H9 (cell line): ENCODE results near the gene FARP1. TPM values are rescaled to one million over a fixed set of nuclear protein-coding genes. Genes with fewer than 3 reads are reported as not detected.

Experiments
- DNase-seq: peaks from one replicate; pipeline ENCODE4 v3.0.0-alpha.2; 2017
- H2AFZ ChIP-seq: one replicate; pipeline ENCODE4 v1.6.1; 2013; ENCODE audit warnings: mild to moderate bottlenecking, low read length, control low read depth, moderate library complexity
- H2AK5ac ChIP-seq: 2 replicates; pipeline ENCODE4 v1.6.1; 2013; ENCODE audit warnings: low read length, control low read depth, mixed read lengths; ENCODE audit not compliant: insufficient read length
- H2BK120ac ChIP-seq: one replicate; pipeline ENCODE4 v1.6.1; 2013; ENCODE audit warnings: low read depth, mild to moderate bottlenecking, low read length, control low read depth, inconsistent platforms; ENCODE audit not compliant: poor library complexity, severe bottlenecking
- H2BK12ac ChIP-seq: 2 replicates; pipeline ENCODE4 v1.6.1; 2013; ENCODE audit warnings: low read length, control low read depth, mixed read lengths, low read depth; ENCODE audit not compliant: insufficient read length
- H2BK15ac ChIP-seq: 2 replicates; pipeline ENCODE4 v1.6.1; 2013; ENCODE audit warnings: low read depth, low read length, control low read depth
- H2BK20ac ChIP-seq: one replicate; pipeline ENCODE4 v1.6.1; 2013; ENCODE audit warnings: low read depth, mild to moderate bottlenecking, low read length, control low read depth, inconsistent platforms; ENCODE audit not compliant: poor library complexity, severe bottlenecking
- H2BK5ac ChIP-seq: 2 replicates; pipeline ENCODE4 v1.6.1; 2013; ENCODE audit warnings: low read length, control low read depth, mixed read lengths; ENCODE audit not compliant: insufficient read length
- H3K14ac ChIP-seq: 2 replicates; pipeline ENCODE4 v1.6.1; 2013; ENCODE audit warnings: low read length, control low read depth; ENCODE audit not compliant: insufficient read depth
- H3K18ac ChIP-seq: 2 replicates; pipeline ENCODE4 v1.6.1; 2013; ENCODE audit warnings: low read depth, mild to moderate bottlenecking, mixed read lengths, low read length, control low read depth; ENCODE audit not compliant: insufficient read length
- H3K23ac ChIP-seq: 2 replicates; pipeline ENCODE4 v1.6.1; 2013; ENCODE audit warnings: low read length, control low read depth, mixed read lengths, low read depth; ENCODE audit not compliant: insufficient read length
- H3K23me2 ChIP-seq: 2 replicates; pipeline ENCODE4 v1.6.1; 2013; ENCODE audit warnings: low read depth, mild to moderate bottlenecking, mixed read lengths, low read length, control low read depth; ENCODE audit not compliant: insufficient read length, poor library complexity, severe bottlenecking
- H3K27ac ChIP-seq: 2 replicates; pipeline ENCODE4 v1.5.1; 2013; ENCODE audit warnings: low read length, control low read depth, mixed read lengths, low read depth; ENCODE audit not compliant: insufficient read length
- H3K27me3 ChIP-seq: 2 replicates; pipeline ENCODE4 v1.6.1; 2013; ENCODE audit warnings: low read length, control low read depth, inconsistent platforms; ENCODE audit not compliant: insufficient read depth
- H3K4ac ChIP-seq: 2 replicates; pipeline ENCODE4 v1.6.1; 2013; ENCODE audit warnings: low read depth, mild to moderate bottlenecking, control low read depth, inconsistent platforms, low read length, moderate library complexity
- H3K4me1 ChIP-seq: 2 replicates; pipeline ENCODE4 v1.6.1; 2013; ENCODE audit warnings: low read length, control low read depth, inconsistent platforms; ENCODE audit not compliant: insufficient read depth
- H3K4me2 ChIP-seq: 2 replicates; pipeline ENCODE4 v1.6.1; 2013; ENCODE audit warnings: low read length, control low read depth, mixed read lengths; ENCODE audit not compliant: insufficient read length, insufficient read depth
- H3K56ac ChIP-seq: 2 replicates; pipeline ENCODE4 v1.6.1; 2013; ENCODE audit warnings: low read depth, mild to moderate bottlenecking, mixed read lengths, low read length, control low read depth; ENCODE audit not compliant: insufficient read length
- H3K79me1 ChIP-seq: 2 replicates; pipeline ENCODE4 v1.6.1; 2013; ENCODE audit warnings: low read depth, mild to moderate bottlenecking, moderate library complexity, low read length, control low read depth, inconsistent platforms; ENCODE audit not compliant: insufficient read depth, poor library complexity, severe bottlenecking
- H3K79me2 ChIP-seq: 2 replicates; pipeline ENCODE4 v1.6.1; 2013; ENCODE audit warnings: low read length, control low read depth, inconsistent platforms; ENCODE audit not compliant: insufficient read depth
- H3K9ac ChIP-seq: 2 replicates; pipeline ENCODE4 v1.6.1; 2013; ENCODE audit warnings: low read length, control low read depth, mixed read lengths; ENCODE audit not compliant: insufficient read length; ENCODE audit errors: extremely low read depth
- H3K9me3 ChIP-seq: one replicate; pipeline ENCODE4 v1.6.1; 2013; ENCODE audit warnings: low read depth, low read length, inconsistent platforms; ENCODE audit not compliant: control insufficient read depth
- H3T11ph ChIP-seq: one replicate; pipeline ENCODE4 v1.6.1; 2013; ENCODE audit warnings: mild to moderate bottlenecking, low read length, control low read depth, inconsistent platforms
- H4K20me1 ChIP-seq: one replicate; pipeline ENCODE4 v1.6.1; 2013; ENCODE audit not compliant: control insufficient read depth, insufficient read length, insufficient read depth
- H4K5ac ChIP-seq: 2 replicates; pipeline ENCODE4 v1.6.1; 2013; ENCODE audit warnings: low read depth, mild to moderate bottlenecking, mixed read lengths, low read length, control low read depth; ENCODE audit not compliant: insufficient read length
- H4K8ac ChIP-seq: replicated peaks from 2 replicates; pipeline ENCODE4 v1.6.1; 2013; ENCODE audit warnings: low read length, control low read depth, mixed read lengths, low read depth; ENCODE audit not compliant: insufficient read length
- H4K91ac ChIP-seq: 2 replicates; pipeline ENCODE4 v1.6.1; 2013; ENCODE audit warnings: low read depth, mild to moderate bottlenecking, moderate library complexity, mixed read lengths, low read length, control low read depth; ENCODE audit not compliant: insufficient read length
- H3K27ac Mint-ChIP-seq, 3 experiments: 2 replicates in 2 of 3; 3 replicates in 1 of 3; pipeline ENCODE4 v1.8.0; 2020 to 2021; ENCODE audit warnings: mixed read lengths in 3 of 3, mild to moderate bottlenecking in 1 of 3, moderate library complexity in 1 of 3
- H3K27me3 Mint-ChIP-seq: 2 replicates; pipeline ENCODE4 v1.8.0; 2021; ENCODE audit warnings: low read depth, mild to moderate bottlenecking, moderate library complexity, mixed read lengths
- H3K36me3 Mint-ChIP-seq, 3 experiments: 2 replicates in 2 of 3; 3 replicates in 1 of 3; pipeline ENCODE4 v1.8.0; 2020 to 2021; ENCODE audit warnings: low read depth in 3 of 3, mixed read lengths in 3 of 3; ENCODE audit not compliant: insufficient read depth in 1 of 3
- H3K4me1 Mint-ChIP-seq, 2 experiments: 2 replicates each; pipeline ENCODE4 v1.8.0; 2020; ENCODE audit warnings: mixed read lengths in 2 of 2
- H3K4me3 Mint-ChIP-seq, 2 experiments: 2 replicates in 1 of 2; 3 replicates in 1 of 2; pipeline ENCODE4 v1.8.0; 2020 to 2021; ENCODE audit warnings: mild to moderate bottlenecking in 2 of 2, mixed read lengths in 2 of 2, moderate library complexity in 1 of 2
- H3K9me3 Mint-ChIP-seq, 2 experiments: 2 replicates in 1 of 2; 3 replicates in 1 of 2; pipeline ENCODE4 v1.8.0; 2020; ENCODE audit warnings: mild to moderate bottlenecking in 2 of 2, mixed read lengths in 2 of 2, moderate library complexity in 1 of 2
- CTCF ChIP-seq: fragments of 200-600 bp; sonication (generic); conservative IDR thresholded peaks from 3 replicates; pipeline ENCODE4 v1.8.0; 2021; ENCODE audit warnings: antibody characterized with exemption, mild to moderate bottlenecking
- WGBS: extraction: QIAGEN DNeasy Blood & Tissue Kit; methylation state at CpG from one replicate; pipeline ENCODE4 v1.1.7; 2013; ENCODE audit warnings: missing lambda C conversion rate, low lambda C conversion rate, mixed read lengths; ENCODE audit not compliant: insufficient read length; ENCODE audit errors: extremely low coverage; 5-methylcytosine and 5-hydroxymethylcytosine counted together
- total RNA-seq: library from RNA; stranded (reverse); gene quantifications from 2 replicates; pipeline ENCODE4 v1.2.1, GENCODE V29; 2021

The FARP1 gene
- total RNA-seq, 1 experiment from 2014 or later = 95.9 TPM

DNA sequence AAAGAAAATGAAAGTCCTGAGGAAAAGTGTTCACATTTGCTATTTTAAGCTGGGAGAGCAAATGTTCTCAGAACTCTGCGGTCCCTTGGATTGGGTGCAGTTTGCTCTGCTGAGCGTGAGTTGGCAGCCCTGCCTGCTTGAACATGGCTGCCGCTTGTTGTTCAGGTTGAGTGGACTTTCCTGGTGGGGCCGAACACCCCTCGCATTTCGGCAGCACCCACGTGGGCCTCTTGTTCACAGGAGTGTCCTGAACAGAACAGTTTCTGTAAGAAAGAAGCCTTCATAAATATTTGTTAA lies 45.0 kb downstream of the FARP1 start:
- H2BK20ac ChIP-seq = no peak overlapping the region
- no peaks in the 10 kb centered on the region for H3K9me3 ChIP-seq
- H3K27ac ChIP-seq = no peak overlapping the region
- H3K23me2 ChIP-seq = peaks cover 3% of the 10 kb centered on the region
- H3K79me2 ChIP-seq = peaks cover 2% of the 10 kb centered on the region; the same call in 1 of the 2 replicates
- H3K4ac ChIP-seq = no peak overlapping the region
- H3K4me2 ChIP-seq = no peak overlapping the region
- H2BK5ac ChIP-seq = no peak overlapping the region
- no peak overlapping the region for H3K23ac ChIP-seq
- H3K4me1 Mint-ChIP-seq = peaks cover 23 to 36% of the 10 kb centered on the region in 2 experiments
- peaks cover 0 to 5% (median 1%) of the 10 kb centered on the region in 3 experiments; a peak in 2 of 7 replicates for H3K36me3 Mint-ChIP-seq
- no peak overlapping the region for H2BK12ac ChIP-seq
- no peaks in the 10 kb centered on the region; the same call in 1 of the 2 replicates for H3K4me1 ChIP-seq
- H3K56ac ChIP-seq = no peak overlapping the region
- H4K91ac ChIP-seq = no peak overlapping the region
- WGBS = no CpG with 5 or more reads among the region's 7 CpGs
- H3K27ac Mint-ChIP-seq = no peak overlapping the region
- no peak overlapping the region for H3K14ac ChIP-seq
- no peak overlapping the region for H3K9ac ChIP-seq
- no peak overlapping the region for H2BK120ac ChIP-seq
- no peak overlapping the region for H2AFZ ChIP-seq
- TF ChIP-seq CTCF = no peak
- no peak overlapping the region for H3K4me3 Mint-ChIP-seq
- no peaks in the 10 kb centered on the region for H3K9me3 Mint-ChIP-seq
- no peaks in the 10 kb centered on the region for H4K20me1 ChIP-seq
- no peak for DNase-seq
- no peaks in the 10 kb centered on the region for H3K27me3 Mint-ChIP-seq
- H2AK5ac ChIP-seq = no peak overlapping the region
- no peak overlapping the region for H2BK15ac ChIP-seq
- no peak overlapping the region for H4K8ac ChIP-seq
- peaks cover 6% of the 10 kb centered on the region for H3K79me1 ChIP-seq
- no peaks in the 10 kb centered on the region for H3K27me3 ChIP-seq
- H4K5ac ChIP-seq = no peak overlapping the region
- H3K18ac ChIP-seq = no peak overlapping the region
- H3T11ph ChIP-seq = no peak overlapping the region
